Stimulated activated CD4-positive, alpha-beta T cell treated with anti-CD3 and anti-CD28 coated beads, Interleukin-15, amount 100 ng/mL, for 24 hours (primary cell): ENCODE results near the gene LZTS2.
A peak's percentile ranks its signal among the peaks of the same experiment; 100 is the strongest.
"Not testable (repeated sequence)": the region's sequence is repeated elsewhere in the genome, so short reads cannot be mapped to it uniquely, and the experiment has no call there.

Source experiments
- DNase-seq: peaks from one replicate; pipeline ENCODE4 v3.0.0-alpha.2; 2020

LZTS2 gene

DNA sequence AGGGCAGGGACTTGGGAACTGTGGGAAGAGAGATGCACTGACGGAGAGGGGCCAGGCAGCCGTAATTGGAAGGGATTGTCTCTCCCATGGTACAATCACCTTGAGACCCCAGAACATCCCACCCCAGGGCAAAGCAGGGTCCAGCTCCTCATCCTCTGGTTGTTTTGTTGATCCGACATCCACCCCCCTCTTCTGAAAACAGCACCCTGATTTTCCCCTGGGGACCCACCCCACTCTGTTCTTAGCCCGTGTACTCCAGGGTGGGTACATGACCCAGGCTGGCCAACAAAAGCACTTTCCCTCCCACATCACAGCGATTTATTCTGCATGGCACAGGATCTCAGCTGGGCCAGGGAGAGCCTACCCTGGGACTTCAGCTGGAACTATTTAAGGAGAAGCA is 17.2 kb downstream of the LZTS2 start:
- no peak for DNase-seq

DNA sequence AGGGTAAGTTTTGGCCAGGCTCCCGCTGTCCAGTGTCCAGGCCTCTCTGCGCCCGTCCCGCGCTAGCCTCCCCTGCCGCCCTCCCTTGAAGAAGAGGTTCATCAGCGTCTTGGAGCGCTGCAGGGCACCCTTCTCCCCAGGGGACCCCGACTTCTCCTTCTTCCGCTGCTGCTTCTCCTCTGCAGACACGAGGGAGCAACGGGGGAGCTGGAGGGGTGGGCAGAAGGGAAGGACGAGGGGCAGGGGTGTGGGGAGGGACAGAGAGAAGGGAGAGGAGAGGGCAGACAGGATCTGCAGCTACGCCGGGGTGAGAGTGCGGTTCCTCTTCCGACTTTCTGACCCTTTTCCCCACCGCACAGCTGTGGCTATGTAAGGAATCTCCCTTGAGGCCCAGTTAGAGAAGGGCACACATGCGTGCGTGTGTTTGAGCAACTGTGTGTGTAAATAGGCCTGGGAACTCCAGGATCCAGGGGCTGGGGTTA is 18.6 kb downstream of the LZTS2 start:
- DNase-seq = no peak

DNA sequence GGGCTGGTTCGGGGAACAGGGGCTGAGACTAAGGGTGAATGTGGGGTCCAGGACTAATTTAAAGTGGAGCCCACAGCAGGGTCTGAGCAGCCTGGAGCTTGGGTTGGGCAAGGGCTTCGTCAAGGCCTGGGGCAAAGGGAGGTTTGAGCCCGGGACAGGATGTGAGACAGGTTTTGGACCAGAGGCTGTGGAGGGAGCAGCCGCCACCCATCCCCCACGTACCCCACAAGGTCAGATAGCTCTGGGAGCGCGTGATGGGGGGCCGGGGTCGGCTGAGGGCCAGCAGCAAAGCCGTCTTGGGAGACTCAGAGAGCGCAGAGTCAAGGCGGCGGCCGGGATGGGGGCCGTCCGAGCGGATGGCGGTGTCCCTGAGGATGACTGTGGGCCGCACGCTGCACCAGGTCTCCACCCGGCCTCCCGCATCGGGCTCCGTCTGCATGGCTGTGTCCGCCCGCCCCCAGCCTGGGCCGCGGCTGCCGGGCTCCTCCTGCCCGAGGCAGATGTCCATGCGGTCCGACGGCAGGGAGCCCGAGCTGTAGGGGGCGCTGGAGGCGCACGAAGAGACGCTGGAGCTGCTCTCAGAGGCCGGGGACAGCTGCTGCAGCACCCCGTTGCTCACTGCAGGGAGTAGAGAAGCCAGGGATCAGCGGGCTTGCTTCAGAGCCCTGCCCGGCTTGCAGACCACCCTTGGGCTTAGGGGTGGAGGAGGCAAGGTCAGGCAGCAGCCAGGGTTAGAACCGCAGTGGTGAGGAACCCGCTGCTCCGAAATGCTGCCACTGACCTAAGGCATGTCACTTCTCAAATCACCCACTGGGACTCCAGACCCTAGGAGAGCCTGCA is 19.2 kb downstream of the LZTS2 start:
- peak; percentile 90 for DNase-seq

DNA sequence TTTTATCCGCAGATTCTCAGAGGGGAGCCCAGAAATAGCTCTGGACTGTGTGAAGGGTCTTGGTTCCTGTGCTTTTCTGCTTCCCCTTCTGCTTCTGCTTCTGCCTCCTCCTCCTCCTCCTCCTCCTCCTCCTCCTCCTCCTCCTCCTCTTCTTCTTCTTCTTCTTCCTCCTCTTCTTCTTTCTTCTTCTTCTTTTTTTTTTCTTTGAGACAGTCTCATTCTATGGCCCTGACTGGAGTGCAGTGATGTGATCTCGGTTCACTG is 19.8 kb downstream of the LZTS2 start:
- no peak for DNase-seq

DNA sequence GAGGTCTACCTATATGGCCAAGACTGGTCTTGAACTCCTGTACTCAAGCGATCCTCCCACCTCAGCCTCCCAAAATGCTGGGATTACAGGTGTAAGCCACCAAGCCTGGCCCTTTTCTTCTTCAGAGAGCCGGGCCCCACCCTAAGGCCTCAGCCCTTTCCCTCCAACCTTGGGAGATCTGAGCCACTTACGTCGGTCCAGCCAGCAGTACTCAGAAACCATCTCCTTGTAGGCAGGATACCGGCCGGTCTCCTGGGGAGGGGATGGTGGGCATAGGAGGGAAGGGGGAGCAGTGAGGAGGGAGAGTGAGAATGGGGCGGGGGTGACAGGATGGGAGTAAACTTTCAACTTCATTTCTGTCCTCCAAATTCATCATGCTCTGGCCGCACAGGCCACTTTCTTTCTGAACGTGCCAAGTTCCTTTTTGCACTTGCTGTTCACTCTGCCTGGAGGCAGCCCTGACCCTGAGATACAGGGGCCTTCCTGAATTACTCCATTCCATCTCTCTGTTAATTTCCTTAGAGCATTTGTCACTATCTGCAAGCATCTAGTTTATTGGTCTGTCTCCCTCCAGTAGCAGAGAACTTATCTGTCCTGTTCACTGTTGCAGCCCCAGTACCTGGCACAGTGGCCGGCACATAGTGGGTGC is 20.9 kb downstream of the LZTS2 start:
- DNase-seq = no peak

DNA sequence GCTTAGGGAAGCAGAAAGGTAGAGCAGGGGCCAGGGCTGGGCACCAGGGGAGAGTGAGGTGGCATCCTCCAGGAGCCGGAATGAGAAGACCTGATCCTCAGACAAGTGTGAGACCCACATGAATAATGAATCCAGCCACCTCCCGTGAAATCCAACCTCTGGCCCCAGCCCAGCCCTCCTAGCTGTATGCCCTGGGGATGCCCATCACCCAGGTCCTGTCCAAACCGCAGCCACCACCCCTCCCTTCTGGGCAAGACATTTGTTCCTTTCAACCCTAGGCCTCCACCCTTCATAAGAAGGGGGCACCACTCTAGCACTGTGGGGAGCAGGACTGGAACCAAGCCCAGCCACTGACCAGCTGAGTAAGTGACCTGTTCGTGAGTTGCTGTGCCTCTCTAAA is 21.6 kb downstream of the LZTS2 start:
- no peak for DNase-seq

DNA sequence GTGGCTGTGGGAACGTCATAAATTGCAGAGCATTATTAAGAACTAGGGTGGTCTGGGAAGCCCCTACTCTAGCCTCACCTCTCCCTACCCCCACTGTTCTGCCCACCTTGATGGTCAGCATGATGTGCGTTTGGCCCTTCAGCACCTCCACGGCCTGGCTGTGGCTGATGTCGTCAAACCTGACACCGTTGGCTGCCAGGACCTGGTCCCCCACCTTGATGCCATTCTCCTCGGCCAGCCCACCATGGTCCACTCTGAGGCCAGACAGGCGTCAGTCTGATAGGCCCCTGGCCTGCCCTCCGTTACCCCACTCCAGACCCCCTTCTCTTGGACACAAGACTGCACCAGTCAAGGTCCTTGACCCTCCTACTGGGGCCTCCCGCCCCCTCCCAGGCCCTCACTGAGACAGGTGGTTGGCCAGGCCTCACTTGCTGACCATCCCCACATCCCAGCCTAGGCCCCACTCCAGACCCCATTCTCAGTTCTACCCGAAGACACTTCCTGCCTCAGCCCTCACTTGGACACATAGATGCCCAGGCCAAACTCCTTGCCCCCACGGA is 22.2 kb downstream of the LZTS2 start:
- DNase-seq = no peak

DNA sequence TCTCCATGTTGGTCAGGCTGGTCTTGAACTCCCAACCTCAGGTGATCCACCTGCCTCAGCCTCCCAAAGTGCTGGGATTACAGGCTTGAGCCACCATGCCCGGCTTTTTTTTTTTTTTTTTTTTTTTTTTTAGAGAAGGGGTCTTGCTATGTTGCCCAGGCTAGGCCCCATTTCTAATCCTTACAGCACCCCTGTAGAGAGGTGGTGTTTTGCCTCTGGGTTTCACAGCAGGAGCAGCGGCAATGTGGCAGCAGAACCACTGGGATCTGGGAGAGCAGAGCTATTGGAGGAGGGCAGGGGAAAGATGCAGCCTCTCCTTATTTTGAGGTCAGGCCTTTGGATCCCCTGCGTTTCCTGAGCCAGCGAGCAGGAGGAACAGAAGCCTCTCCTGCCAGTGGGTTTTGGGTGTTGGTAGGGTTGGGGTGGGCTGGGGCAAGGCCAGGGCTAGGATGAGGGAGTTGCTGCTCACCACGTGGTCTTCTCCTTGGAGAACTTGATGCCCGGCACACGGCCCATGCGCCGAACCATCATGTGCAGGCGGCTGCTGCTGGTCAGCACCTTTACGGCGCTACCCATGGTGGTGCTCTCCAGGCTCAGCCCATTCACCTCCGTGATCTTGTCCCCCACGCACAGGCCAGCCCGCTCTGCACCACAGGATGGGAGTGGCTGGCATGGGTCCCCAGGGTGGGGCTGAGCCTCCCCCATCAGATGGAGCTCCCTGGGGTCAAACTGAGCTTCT is 23.5 kb downstream of the LZTS2 start:
- DNase-seq = no peak

DNA sequence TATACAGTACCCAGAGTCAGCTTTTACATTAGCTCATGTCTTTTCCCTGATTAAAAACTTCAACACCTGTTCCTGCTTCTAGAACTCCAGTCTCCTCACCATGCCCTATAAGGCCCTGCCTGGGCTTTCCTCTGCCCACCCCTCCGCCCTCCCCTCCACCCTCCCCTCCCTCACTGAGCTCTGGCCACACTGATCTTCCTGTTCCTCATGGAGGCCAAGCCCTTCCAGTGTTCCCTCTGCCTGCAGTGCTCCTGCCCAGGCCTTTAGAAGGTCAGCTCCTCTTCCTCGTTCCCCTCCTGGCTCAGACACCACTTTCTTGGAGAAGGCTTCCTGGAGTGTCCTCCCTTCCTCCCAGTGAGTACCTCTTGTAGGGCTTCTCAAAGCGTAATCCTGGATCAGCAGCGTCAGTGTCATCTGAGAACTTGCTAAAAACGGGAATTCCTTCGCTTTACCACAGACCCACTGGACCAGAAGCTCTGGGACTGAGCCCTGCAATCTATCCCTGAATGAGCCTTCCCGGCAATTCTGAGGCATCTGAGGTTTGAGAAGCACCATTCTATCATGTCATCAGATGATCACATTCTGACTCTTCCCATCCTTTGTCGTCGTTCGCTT is 27.6 kb downstream of the LZTS2 start:
- DNase-seq = no peak

DNA sequence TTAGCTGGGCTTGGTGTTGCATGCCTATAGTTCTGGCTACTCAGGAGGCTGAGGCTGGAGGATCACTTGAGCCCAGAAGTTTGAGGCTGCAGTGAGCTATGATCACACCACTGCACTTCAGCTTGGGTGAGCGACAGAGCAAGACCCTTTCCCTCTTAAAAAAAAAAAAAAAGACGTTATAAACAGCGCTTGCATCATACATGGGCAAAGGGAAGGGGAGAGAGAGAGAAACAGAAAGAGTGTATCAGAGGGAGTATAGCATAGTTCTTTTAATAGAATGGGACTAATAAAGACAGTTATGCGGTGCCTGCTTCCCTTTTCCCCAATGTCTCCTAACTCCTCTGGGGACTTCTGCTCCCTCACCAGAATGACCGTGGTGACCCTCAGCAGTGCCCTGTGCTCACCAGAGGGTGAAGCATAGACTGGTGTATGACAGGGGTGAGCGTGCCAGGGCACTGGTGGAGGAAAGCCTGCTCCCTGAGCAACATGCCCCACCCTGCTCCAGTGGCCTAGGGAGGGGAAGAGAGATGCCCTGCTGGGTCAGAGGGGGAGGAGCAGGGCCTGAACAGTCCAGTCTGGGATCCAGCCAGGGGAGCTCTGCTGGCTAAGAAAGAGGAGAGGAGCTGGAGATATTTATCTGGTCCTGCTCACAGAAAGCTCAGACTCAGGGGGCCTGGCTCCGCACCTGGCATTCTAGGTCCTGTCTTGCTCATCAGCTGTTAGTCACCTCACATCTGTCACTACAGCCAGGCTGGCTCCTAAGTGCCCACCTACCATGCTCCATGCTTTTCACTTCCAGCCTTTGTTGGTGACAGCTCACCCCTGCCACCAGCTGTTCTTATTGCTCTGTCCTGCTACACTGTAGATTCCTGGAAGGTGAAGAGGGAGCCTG is 29.1 kb downstream of the LZTS2 start:
- DNase-seq = no peak

DNA sequence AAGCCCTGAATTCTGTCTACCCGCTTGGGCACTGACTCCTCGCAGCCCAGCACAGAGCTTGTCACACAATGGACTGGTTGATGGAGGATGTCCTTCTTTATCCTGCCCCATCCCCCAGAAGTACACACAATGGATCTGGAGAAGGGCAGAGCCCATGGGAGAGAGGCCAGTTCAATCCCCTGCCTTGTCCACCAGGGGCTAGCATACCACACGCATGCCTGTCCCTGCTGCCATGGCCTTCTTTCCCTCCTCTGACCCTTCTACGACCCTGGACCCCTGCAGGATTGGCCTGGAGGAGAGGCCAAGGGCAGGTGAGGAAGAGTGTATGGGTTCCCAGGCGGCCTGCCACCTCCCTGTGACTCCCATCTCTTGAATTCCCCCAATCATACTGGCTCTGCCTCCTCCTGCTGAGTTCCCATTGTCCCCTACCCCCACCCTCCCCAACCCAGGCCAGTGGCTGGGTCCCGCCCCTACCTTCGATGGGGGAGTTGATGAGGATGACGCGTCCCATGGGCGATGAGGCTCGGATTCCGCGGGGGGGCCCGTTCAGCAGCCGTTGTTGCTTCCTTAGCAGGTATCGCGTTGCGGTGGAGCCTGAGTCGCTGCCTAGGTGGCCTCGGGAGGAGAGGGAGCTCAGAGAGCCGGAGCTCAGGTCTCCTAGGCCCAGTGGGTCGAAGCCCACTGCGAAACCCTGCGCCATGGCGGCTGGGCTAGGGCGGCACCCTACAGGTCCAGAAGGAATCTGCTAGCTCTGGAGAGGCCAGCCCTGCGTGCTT is 30.1 kb downstream of the LZTS2 start:
- DNase-seq = no peak

DNA sequence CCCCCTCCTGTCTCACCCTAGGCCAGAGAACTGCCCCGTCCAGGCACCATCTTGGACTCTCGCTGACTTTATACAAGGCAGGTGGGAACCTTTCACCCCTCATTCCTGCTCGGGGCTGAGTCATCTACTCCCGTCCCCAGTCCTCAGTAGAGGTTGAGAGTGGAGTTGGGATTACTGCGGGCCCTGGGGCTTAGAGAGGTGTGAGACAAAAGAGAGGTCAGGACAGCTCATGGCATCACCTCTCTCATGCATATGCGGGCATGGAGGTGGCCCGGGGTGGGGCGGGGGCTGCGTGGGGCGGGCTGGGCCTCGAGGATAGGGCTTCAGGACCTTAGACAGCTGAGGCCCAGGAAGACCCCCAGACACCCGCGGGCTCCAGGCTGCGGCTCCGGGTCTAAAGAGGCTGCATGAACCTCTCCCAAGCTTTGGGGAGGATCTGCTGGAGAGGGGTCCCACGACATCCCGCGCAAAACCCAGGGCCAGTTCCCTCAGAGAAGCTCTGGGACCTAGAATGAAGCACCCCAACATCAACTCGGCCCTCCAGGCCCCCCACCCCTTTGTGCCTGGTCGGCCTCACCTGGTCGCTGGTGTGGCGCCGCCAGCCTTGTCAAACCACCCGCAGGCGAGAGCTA is 31.0 kb downstream of the LZTS2 start:
- DNase-seq = no peak

DNA sequence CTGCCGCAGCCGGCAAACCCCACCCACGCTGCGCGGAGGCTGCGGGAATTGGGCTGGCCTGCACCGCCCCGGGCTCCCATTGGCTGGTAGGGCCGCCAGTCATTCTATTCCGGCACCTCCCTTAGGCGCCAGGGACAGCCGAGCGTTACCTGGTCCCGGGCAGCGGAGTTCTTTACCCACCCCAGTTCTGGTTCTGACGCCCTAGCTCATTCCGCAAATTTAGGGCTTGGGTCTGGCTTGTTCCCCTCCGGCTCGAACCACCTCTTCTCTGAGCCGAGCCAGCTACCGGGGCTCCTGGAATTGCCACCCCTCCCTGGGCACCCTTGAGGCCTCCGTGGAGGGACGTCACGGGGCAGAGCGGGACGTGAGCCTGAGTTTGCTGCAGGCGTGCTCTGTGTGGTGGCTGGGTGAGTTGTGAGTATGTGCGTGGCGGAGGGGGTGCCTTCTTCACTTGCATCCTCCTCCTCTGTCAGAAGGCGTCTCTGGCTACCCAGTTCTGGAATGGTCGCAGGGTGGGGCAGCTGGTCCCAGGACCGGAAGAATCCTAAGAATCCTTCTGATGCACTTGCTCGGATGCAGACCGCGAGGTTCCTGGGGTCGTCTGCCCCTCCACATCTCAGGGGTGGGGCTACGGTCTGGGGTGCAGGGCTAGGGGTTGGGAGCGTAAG is 31.7 kb downstream of the LZTS2 start, which contains the start of the genes PDZD7 and SFXN3:
TSS of gene PDZD7 (minus strand) at position 2 of the 668 bp plus-strand sequence. CDS start 910 bp downstream, outside the sequence.
TSS of gene SFXN3 (plus strand) at position 107 of the 668 bp plus-strand sequence. CDS start 3,461 bp downstream, outside the sequence.
- DNase-seq = peak; percentile 99

DNA sequence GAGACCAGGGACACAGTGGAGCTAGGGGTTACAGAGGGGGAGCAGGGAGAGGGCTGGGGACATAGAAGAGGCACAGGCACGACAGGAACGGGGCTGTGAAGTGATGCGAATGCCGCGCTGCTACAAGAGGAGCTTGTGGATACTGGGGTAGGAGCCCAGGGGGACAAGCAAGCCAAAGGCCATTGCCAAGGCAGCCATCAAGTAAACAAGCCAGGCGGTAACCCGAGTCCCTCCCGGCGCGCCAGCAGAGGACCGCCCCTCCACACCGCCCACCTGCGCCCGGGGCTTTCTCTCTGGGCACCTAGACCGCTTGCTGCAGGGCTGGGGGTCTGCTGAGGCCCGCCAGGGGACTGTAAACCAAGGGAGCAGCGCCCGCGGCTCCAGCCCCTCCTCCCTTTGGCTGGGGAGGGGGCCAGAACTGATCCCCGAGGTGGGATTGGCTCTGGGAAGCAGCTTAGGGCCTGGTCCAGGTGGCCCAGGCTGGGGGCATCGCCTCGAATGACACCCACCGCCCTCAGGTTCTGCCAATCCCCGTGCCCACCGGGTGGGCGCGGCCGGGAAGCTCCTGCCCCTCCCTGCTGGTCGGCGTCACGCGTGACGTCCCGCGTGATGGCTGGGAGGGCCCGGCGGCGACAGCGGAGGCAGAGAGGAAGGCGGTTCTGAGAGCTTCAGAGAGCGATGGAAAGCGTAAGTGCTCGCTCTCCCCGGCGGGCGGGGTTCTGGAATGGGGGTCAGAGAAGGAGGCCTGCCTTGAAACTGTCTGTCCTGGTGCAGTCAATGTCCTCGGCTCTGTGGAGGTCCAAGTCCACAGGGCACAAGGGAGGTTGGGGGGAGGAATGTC is 32.4 kb downstream of the LZTS2 start:
- peak; percentile 80 for DNase-seq

DNA sequence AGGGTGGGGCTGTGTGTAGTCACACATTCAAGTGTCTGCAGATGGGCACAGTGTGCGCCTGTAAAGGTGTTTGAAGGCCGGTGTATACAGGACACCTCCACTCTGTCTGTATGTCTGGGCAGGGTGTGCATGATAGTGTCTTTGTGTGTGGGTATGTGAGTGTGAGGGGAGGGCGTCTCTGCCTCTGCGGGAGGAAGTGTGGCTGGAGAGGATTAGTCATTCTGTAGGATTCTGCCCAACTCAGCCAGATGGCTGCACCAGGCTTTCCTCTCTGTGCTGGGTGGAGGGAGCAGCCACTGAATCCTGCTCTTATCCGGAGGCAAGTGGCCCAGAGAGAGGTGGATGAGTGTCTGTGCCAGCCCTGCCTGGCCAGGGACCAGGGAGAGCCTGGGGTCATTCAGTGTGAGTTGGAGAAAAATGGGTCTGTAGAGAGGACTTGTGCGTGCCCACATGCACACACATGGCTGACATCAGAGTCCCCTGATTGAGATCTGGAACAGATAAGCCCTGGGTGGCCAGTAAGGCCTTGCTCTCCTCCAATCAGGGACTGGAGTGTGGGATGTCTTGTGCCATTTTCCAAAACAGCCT is 33.1 kb downstream of the LZTS2 start:
- DNase-seq = peak; percentile 76

DNA sequence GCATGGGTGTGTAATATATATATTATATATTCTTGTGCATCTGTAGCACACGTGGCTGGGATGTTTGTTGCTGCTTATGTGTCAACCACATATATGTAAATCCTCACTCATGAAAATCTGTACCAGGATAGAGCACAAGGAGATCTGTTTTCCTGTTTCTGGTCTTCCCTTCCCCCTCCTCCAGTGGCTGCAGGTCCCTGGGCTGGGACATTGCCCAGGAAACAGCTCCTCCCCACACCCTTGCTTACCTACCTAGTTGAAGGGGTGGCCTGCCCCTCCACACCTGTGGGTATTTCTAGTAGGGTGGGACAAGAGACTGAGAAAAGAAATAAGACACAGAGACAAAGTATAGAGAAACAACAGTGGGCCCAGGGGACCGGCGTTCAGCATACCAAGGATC is 33.7 kb downstream of the LZTS2 start:
- DNase-seq = no peak

DNA sequence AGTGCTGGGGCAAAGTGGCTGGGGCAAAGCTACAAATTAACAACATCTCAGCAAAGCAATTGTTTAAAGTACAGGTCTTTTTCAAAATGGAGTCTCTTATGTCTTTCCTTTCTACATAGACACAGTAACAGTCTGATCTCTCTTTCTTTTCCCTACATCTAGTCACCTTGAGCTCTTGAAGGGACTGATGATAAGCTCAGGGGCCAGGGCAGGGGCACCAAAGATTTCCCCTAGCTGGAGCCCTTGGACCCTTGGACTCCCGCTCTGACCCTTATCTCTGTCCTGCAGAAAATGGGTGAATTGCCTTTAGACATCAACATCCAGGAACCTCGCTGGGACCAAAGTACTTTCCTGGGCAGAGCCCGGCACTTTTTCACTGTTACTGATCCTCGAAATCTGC is 34.8 kb downstream of the LZTS2 start:
- DNase-seq = not testable (repeated sequence)

DNA sequence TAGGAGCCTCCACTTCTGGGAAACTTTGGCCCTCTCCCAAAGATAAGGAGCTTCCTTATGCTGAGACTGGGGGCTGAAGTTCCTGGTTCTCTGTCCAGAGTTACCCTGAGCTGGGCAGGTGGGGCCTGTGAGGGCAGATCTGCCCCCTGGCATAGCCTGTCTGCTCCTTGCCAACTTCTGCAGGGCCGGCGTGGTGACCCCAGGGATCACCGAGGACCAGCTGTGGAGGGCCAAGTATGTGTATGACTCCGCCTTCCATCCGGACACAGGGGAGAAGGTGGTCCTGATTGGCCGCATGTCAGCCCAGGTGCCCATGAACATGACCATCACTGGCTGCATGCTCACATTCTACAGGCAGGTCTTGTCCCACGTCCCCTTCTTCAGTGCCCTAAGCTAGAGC is 35.7 kb downstream of the LZTS2 start:
- no peak for DNase-seq
